Measurements from ENCODE around the gene SLC24A5. TPM values are rescaled to one million over a fixed set of nuclear protein-coding genes. Genes with fewer than 3 reads are reported as not detected.

SLC24A5 gene
- total and polyA plus RNA-seq, 2 of the 4 experiments (the other 2 are of a cell fraction), result not detected

DNA sequence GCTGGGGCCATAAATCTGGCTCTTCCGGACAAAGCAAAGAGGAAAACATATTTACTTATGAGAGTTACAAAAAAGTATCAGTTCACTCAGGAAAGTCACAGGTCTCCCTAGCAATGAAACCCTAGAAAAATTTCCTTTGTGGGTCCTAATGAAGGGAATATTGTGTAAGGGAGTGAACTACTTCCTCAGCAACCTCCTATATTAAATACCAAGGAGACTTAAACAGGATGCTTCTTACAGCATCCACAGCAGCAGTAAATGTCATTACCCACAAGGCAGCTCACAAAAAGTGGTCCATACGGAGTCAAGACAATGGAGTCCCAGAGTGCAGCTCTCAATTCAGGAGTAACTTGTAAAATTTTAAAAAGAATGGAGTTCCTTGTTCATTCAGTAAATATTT is 14.9 kb upstream of the SLC24A5 start:
- no peak overlapping the region for H2BK20ac ChIP-seq (ENCODE audit: low read depth, low read length)
- H3K36me3 ChIP-seq (ENCODE audit: control insufficient read depth, insufficient read depth, low read length), result no peaks in the 10 kb centered on the region
- H3K27ac ChIP-seq (ENCODE audit: insufficient read depth, low read length), result no peak overlapping the region
- DNase-seq (no peak), ATAC-seq (ENCODE audit: low read depth) (no peak)
- H4K91ac ChIP-seq (ENCODE audit: insufficient read depth, low read depth, low read length), result no peak overlapping the region
- H3K9ac ChIP-seq (ENCODE audit: low read depth, low read length), result no peak overlapping the region
- intact Hi-C loops (cut with micrococcal nuclease), result no loop called here
- no peaks in the 10 kb centered on the region for H3K9me3 ChIP-seq (ENCODE audit: control insufficient read depth, insufficient read depth, low read length)
- H3K4me1 ChIP-seq (ENCODE audit: control insufficient read depth, insufficient read depth, low read length), result peaks cover 2% of the 10 kb centered on the region
- dilution Hi-C loops (cut with HindIII; ENCODE audit: low sequenced_read_pairs, unreplicated experiment), result no loop called here
- TF ChIP-seq RFX5 (IDR thresholded peaks at IDR 0.05; ENCODE audit: low read depth, low read length), result no peak
- TF ChIP-seq, protein P1, sequence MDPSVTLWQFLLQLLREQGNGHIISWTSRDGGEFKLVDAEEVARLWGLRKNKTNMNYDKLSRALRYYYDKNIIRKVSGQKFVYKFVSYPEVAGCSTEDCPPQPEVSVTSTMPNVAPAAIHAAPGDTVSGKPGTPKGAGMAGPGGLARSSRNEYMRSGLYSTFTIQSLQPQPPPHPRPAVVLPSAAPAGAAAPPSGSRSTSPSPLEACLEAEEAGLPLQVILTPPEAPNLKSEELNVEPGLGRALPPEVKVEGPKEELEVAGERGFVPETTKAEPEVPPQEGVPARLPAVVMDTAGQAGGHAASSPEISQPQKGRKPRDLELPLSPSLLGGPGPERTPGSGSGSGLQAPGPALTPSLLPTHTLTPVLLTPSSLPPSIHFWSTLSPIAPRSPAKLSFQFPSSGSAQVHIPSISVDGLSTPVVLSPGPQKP (IDR thresholded peaks at IDR 0.05; ENCODE audit: borderline replicate concordance, low read depth, low read length), result no peak
- TF ChIP-seq RCOR1 (IDR thresholded peaks at IDR 0.05; ENCODE audit: insufficient replicate concordance, low read length), result no peak
- no peak for TF ChIP-seq FOS (IDR thresholded peaks at IDR 0.05; ENCODE audit: low read depth, low read length)
- no peak for TF ChIP-seq CEBPB (IDR thresholded peaks at IDR 0.05; ENCODE audit: low read depth, low read length)
- no peak for TF ChIP-seq CHD1 (IDR thresholded peaks at IDR 0.05; ENCODE audit: low read depth, low read length)
- TF ChIP-seq RAD21 (IDR thresholded peaks at IDR 0.05; ENCODE audit: low read length), result no peak
- TF ChIP-seq BHLHE40 (IDR thresholded peaks at IDR 0.05; ENCODE audit: low read depth, low read length), result no peak
- no peak for TF ChIP-seq MXI1 (IDR thresholded peaks at IDR 0.05; ENCODE audit: borderline replicate concordance, low read depth, low read length)
- no peak for TF ChIP-seq MAFK (IDR thresholded peaks at IDR 0.05; ENCODE audit: low read depth, low read length)
- TF ChIP-seq POLR2A (IDR thresholded peaks at IDR 0.05; ENCODE audit: low read depth, low read length), result no peak
- TF ChIP-seq SMC3 (IDR thresholded peaks at IDR 0.05; ENCODE audit: low read depth, low read length), result no peak
- TF ChIP-seq MAZ (IDR thresholded peaks at IDR 0.05; ENCODE audit: borderline replicate concordance, low read depth, low read length), result no peak
- TF ChIP-seq, protein P2, sequence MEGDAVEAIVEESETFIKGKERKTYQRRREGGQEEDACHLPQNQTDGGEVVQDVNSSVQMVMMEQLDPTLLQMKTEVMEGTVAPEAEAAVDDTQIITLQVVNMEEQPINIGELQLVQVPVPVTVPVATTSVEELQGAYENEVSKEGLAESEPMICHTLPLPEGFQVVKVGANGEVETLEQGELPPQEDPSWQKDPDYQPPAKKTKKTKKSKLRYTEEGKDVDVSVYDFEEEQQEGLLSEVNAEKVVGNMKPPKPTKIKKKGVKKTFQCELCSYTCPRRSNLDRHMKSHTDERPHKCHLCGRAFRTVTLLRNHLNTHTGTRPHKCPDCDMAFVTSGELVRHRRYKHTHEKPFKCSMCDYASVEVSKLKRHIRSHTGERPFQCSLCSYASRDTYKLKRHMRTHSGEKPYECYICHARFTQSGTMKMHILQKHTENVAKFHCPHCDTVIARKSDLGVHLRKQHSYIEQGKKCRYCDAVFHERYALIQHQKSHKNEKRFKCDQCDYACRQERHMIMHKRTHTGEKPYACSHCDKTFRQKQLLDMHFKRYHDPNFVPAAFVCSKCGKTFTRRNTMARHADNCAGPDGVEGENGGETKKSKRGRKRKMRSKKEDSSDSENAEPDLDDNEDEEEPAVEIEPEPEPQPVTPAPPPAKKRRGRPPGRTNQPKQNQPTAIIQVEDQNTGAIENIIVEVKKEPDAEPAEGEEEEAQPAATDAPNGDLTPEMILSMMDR (conservative IDR thresholded peaks at IDR 0.05; ENCODE audit: low read depth, low read length), result no peak
- H4K8ac ChIP-seq (ENCODE audit: low read depth in 2 of 2, low read length in 2 of 2), result no peak overlapping the region
- no peak overlapping the region for H2BK120ac ChIP-seq (ENCODE audit: low read depth, low read length)
- H4K5ac ChIP-seq (ENCODE audit: low read depth, low read length), result no peak overlapping the region
- H3K18ac ChIP-seq (ENCODE audit: low read depth, low read length), result no peak overlapping the region
- no peak overlapping the region for H3K4ac ChIP-seq (ENCODE audit: low read depth, low read length)
- no peak overlapping the region for H2AK5ac ChIP-seq (ENCODE audit: low read depth, low read length)
- H3K56ac ChIP-seq (ENCODE audit: extremely low read depth, insufficient read depth, low read length), result no peak overlapping the region
- peaks cover 31% of the 10 kb centered on the region for H3K27me3 ChIP-seq (ENCODE audit: control insufficient read depth, insufficient read depth, low read length)
- H2AK9ac ChIP-seq (replicated peaks; ENCODE audit: low read depth, low read length, poor library complexity), result no peak overlapping the region
- H2AFZ ChIP-seq (replicated peaks; ENCODE audit: low read length, poor library complexity), result no peak overlapping the region
- no peak overlapping the region for H3K4me3 ChIP-seq (ENCODE audit: insufficient read depth, low read depth, low read length)
- CTCF ChIA-PET, result interaction anchor here (0.6 to 1.1 kb wide), 2 partner anchors 21 to 1635 kb away, joined by 3 read pairs; no protein-coding TSS in a partner anchor
- no peaks in the 10 kb centered on the region for H3K9me1 ChIP-seq (ENCODE audit: insufficient read depth, low read length)
- no peak overlapping the region for H3K4me2 ChIP-seq (ENCODE audit: low read depth, low read length)
- H2BK5ac ChIP-seq (ENCODE audit: low read depth, low read length, poor library complexity, severe bottlenecking), result no peak overlapping the region
- H3K14ac ChIP-seq (replicated peaks; ENCODE audit: low read depth, low read length), result no peak overlapping the region
- no TSS peak for BruUV-seq (replicated peaks)
- POLR2A ChIA-PET (ENCODE audit: unreplicated experiment), result no interaction called here
- WGBS, 2 experiments (ENCODE audit: extremely low coverage in 2 of 2, insufficient read length in 1 of 2), result no CpG with 5 or more reads among the region's 2 CpGs
- H3K79me1 ChIP-seq (ENCODE audit: low read depth in 1 of 2, low read length in 2 of 2), result no peaks in the 10 kb centered on the region
- H3K23ac ChIP-seq (ENCODE audit: low read depth, low read length), result no peak overlapping the region
- H4K20me1 ChIP-seq (ENCODE audit: insufficient read depth, low read length), result no peaks in the 10 kb centered on the region
- in situ Hi-C loops (cut with MboI; ENCODE audit: low sequenced_read_pairs), result no loop called here
- no peak overlapping the region for H2BK15ac ChIP-seq (ENCODE audit: low read depth, low read length)
